ENCODE results near the gene TRIM69.

TRIM69 gene

DNA sequence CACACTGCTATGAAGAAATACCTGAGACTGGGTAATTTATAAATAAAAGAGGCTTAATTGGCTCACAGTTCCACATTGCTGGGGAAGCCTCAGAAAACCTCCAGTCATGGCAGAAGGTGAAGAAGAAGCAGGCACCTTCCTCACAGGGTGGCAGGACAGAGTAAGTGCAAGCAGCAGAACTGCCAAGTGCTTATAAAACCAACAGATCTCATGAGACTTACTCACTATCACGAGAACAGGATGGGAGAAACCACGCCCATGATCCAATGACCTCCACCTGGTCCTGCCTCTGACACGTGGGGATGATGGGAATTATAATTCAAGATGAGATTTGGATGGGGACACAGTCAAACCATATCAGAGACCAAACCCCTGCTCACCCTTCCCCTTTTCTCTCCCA is 75.0 kb downstream of the TRIM69 start:
- DNase-seq: no peak

- DNase-seq: no peak
Observed at GRCh38 chr15:44812029-44812517, 75.7 kb downstream of the TRIM69 start.

DNA sequence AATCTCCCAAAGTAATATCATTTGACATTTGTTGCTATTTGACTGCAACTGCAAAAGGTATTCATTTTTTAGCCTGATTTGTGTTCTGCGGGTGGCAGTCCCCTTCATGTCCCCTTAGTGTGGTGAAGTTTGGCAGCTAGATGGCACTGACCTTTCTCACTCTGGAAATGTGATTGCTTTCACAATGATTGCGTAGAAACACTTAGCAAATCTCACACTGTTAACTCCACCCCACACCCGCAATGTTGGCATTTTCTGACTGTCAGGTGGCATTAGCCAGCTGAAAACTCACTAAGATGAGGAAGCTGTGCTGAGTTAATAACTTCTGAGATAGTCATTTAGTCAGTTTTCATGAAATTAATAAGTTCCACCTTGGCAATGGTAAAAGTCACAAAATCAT is 76.9 kb downstream of the TRIM69 start:
- no peak for DNase-seq

Measured in NCI-H2227 treated with DMSO at 0.1 percent for 48 hours (cell line).